Measurements from ENCODE around the gene DAAM1. TPM values are rescaled to one million over a fixed set of nuclear protein-coding genes. Genes with fewer than 3 reads are reported as not detected.

DAAM1 gene
- polyA plus RNA-seq, 1 donor (not counting 4 experiments of a cell fraction or from before 2014, with no cell fraction given), result 44.6 TPM

- no peak for FAIRE-seq
- Histone ChIP-seq H3K9me3 (ENCODE audit: control insufficient read depth, low read depth, low read length) (no peaks in the 10 kb centered on the region), H3K4me3 (ENCODE audit: control insufficient read depth in 2 of 3, extremely low read depth in 1 of 3, insufficient read depth in 2 of 3, low read depth in 1 of 3, low read length in 3 of 3) (no peak overlapping the region), H3K27ac (ENCODE audit: control insufficient read depth, insufficient read depth, low read length) (no peak overlapping the region), H3K4me1 (ENCODE audit: control insufficient read depth, extremely low read depth, insufficient read depth, low read length) (peaks cover 27% of the 10 kb centered on the region), H4K20me1 (ENCODE audit: control insufficient read depth, extremely low read depth, insufficient read depth, low read length) (no peaks in the 10 kb centered on the region), H3K9ac (ENCODE audit: control insufficient read depth, extremely low read depth, insufficient read depth, low read length) (no peak overlapping the region), H3K36me3 (ENCODE audit: control insufficient read depth in 2 of 2, extremely low read depth in 1 of 2, insufficient read depth in 2 of 2, low read length in 2 of 2) (peaks cover 8 to 12% of the 10 kb centered on the region in 2 experiments), H3K79me2 (ENCODE audit: control insufficient read depth, insufficient read depth, low read length) (no peaks in the 10 kb centered on the region), H2AFZ (ENCODE audit: control insufficient read depth, low read length) (no peak overlapping the region), H3K4me2 (ENCODE audit: control insufficient read depth, extremely low read depth, insufficient read depth, low read depth, low read length) (no peak overlapping the region), H3K9me1 (ENCODE audit: control insufficient read depth, extremely low read depth, insufficient read depth, low read length) (no peaks in the 10 kb centered on the region), H3K27me3 (ENCODE audit: control insufficient read depth, extremely low read depth, insufficient read depth, low read length) (no peaks in the 10 kb centered on the region)
- dilution Hi-C loops (cut with MboI; ENCODE audit: extremely low pct_ligation_motif_present, low sequenced_read_pairs), result no loop called here
- no peak for DNase-seq (ENCODE audit: low read depth, low spot score)
- TF ChIP-seq CTCF (optimal IDR thresholded peaks at IDR 0.05 in 1 of 3, IDR thresholded peaks at IDR 0.05 in 1 of 3, conservative IDR thresholded peaks at IDR 0.05 in 1 of 3; ENCODE audit: extremely low read depth in 1 of 3, insufficient read depth in 2 of 3, low read length in 3 of 3), result no peak
- TF ChIP-seq EZH2 (IDR thresholded peaks at IDR 0.05; ENCODE audit: low read length), result no peak
These were observed 147.6 kb downstream of the DAAM1 start for GRCh38 chr14:59336098-59336497.

GRCh38 chr14:59336706-59337105, 148.2 kb downstream of the DAAM1 start:
- dilution Hi-C loops (cut with MboI; ENCODE audit: extremely low pct_ligation_motif_present, low sequenced_read_pairs), result no loop called here

More at GRCh38 chr14:59336706-59337105, 148.2 kb downstream of the DAAM1 start:
- no peaks in the 10 kb centered on the region for H4K20me1 ChIP-seq (ENCODE audit: control insufficient read depth, extremely low read depth, insufficient read depth, low read length)
- no peak for DNase-seq (ENCODE audit: low read depth, low spot score)
- no peak overlapping the region for H3K9ac ChIP-seq (ENCODE audit: control insufficient read depth, extremely low read depth, insufficient read depth, low read length)
- no peak for TF ChIP-seq CTCF (optimal IDR thresholded peaks at IDR 0.05 in 1 of 3, IDR thresholded peaks at IDR 0.05 in 1 of 3, conservative IDR thresholded peaks at IDR 0.05 in 1 of 3; ENCODE audit: extremely low read depth in 1 of 3, insufficient read depth in 2 of 3, low read length in 3 of 3)
- no peak for TF ChIP-seq EZH2 (IDR thresholded peaks at IDR 0.05; ENCODE audit: low read length)
- no peak overlapping the region for H3K4me2 ChIP-seq (ENCODE audit: control insufficient read depth, extremely low read depth, insufficient read depth, low read depth, low read length)
- no peaks in the 10 kb centered on the region for H3K9me3 ChIP-seq (ENCODE audit: control insufficient read depth, low read depth, low read length)
- peaks cover 28% of the 10 kb centered on the region for H3K4me1 ChIP-seq (ENCODE audit: control insufficient read depth, extremely low read depth, insufficient read depth, low read length)
- peaks cover 6 to 8% of the 10 kb centered on the region in 2 experiments for H3K36me3 ChIP-seq (ENCODE audit: control insufficient read depth in 2 of 2, extremely low read depth in 1 of 2, insufficient read depth in 2 of 2, low read length in 2 of 2)
- H3K27ac ChIP-seq (ENCODE audit: control insufficient read depth, insufficient read depth, low read length), result peak overlapping the region; percentile 15
- no peaks in the 10 kb centered on the region for H3K9me1 ChIP-seq (ENCODE audit: control insufficient read depth, extremely low read depth, insufficient read depth, low read length)
- no peaks in the 10 kb centered on the region for H3K79me2 ChIP-seq (ENCODE audit: control insufficient read depth, insufficient read depth, low read length)
- H3K4me3 ChIP-seq (ENCODE audit: control insufficient read depth in 2 of 3, extremely low read depth in 1 of 3, insufficient read depth in 2 of 3, low read depth in 1 of 3, low read length in 3 of 3), result no peak overlapping the region
- no peak for FAIRE-seq
- no peaks in the 10 kb centered on the region for H3K27me3 ChIP-seq (ENCODE audit: control insufficient read depth, extremely low read depth, insufficient read depth, low read length)
- H2AFZ ChIP-seq (ENCODE audit: control insufficient read depth, low read length), result no peak overlapping the region
